IMR-90 (cell line): ENCODE data around the gene ARHGAP31. TPM values are rescaled to one million over a fixed set of nuclear protein-coding genes. Genes with fewer than 3 reads are reported as not detected.

Experiments used
- ATAC-seq: fragments of 200-7000 bp; cut with Tn5 transposase; 2 replicates; pipeline ENCODE4 v1.9.1; 2020; ENCODE audit warnings: low read depth, mild to moderate bottlenecking, moderate library complexity
- BruUV-seq: library from RNA; stranded (reverse); fragments of 400-500 nt; replicated peaks from 2 replicates; lab custom pipeline; 2021; lab: Mats Ljungman, UMichigan
- CTCF ChIA-PET: fragments of 300-600 bp; formaldehyde crosslinking; extraction: SDS; loops from one replicate; lab custom pipeline; 2021; ENCODE audit warnings: antibody characterized with exemption; lab: Yijun Ruan, JAX
- POLR2A ChIA-PET: fragments of 300-600 bp; sonication (Branson Sonifier 250); formaldehyde crosslinking; loops from one replicate; lab custom pipeline; 2022; ENCODE audit warnings: antibody characterized with exemption; ENCODE audit not compliant: unreplicated experiment; lab: Charles Lee
- DNase-seq: peaks from one replicate; pipeline ENCODE4 v3.0.0; 2013
- H2AFZ ChIP-seq: replicated peaks from 2 replicates; pipeline ENCODE3; 2013; ENCODE audit warnings: low read length, mild to moderate bottlenecking; ENCODE audit not compliant: poor library complexity
- H2AK5ac ChIP-seq: 2 replicates; pipeline ENCODE4 v1.6.1; 2013; ENCODE audit warnings: low read depth, low read length, inconsistent platforms
- H2AK9ac ChIP-seq: replicated peaks from 2 replicates; pipeline ENCODE3; 2013; ENCODE audit warnings: mild to moderate bottlenecking, low read depth, low read length, moderate library complexity; ENCODE audit not compliant: poor library complexity
- H2BK120ac ChIP-seq: 2 replicates; pipeline ENCODE4 v1.6.1; 2013; ENCODE audit warnings: low read depth, low read length, inconsistent platforms
- H2BK15ac ChIP-seq: 3 replicates; pipeline ENCODE4 v1.6.1; 2013; ENCODE audit warnings: low read depth, low read length, inconsistent platforms
- H2BK20ac ChIP-seq: 2 replicates; pipeline ENCODE4 v1.6.1; 2013; ENCODE audit warnings: low read depth, mild to moderate bottlenecking, inconsistent platforms, low read length, moderate library complexity
- H2BK5ac ChIP-seq: 2 replicates; pipeline ENCODE4 v1.6.1; 2013; ENCODE audit warnings: mild to moderate bottlenecking, low read depth, low read length, inconsistent platforms; ENCODE audit not compliant: poor library complexity, severe bottlenecking
- H3K14ac ChIP-seq: replicated peaks from 2 replicates; pipeline ENCODE4 v1.6.1; 2013; ENCODE audit warnings: low read depth, low read length, inconsistent platforms
- H3K18ac ChIP-seq: 2 replicates; pipeline ENCODE4 v1.6.1; 2013; ENCODE audit warnings: low read depth, low read length, control low read depth
- H3K23ac ChIP-seq: 2 replicates; pipeline ENCODE4 v1.6.1; 2013; ENCODE audit warnings: low read depth, low read length, inconsistent platforms
- H3K27ac ChIP-seq: 2 replicates; pipeline ENCODE4 v1.5.1; 2013; ENCODE audit warnings: mild to moderate bottlenecking, control low read depth, low read length; ENCODE audit not compliant: insufficient read depth
- H3K27me3 ChIP-seq: 2 replicates; pipeline ENCODE4 v1.6.1; 2013; ENCODE audit warnings: low read length; ENCODE audit not compliant: control insufficient read depth, insufficient read depth
- H3K36me3 ChIP-seq: 2 replicates; pipeline ENCODE4 v1.6.1; 2013; ENCODE audit warnings: low read length, mixed read lengths; ENCODE audit not compliant: control insufficient read depth, insufficient read depth
- H3K4ac ChIP-seq: 2 replicates; pipeline ENCODE4 v1.6.1; 2013; ENCODE audit warnings: low read depth, low read length, inconsistent platforms
- H3K4me1 ChIP-seq: 2 replicates; pipeline ENCODE4 v1.6.1; 2013; ENCODE audit warnings: low read length, mixed read lengths; ENCODE audit not compliant: control insufficient read depth, insufficient read depth
- H3K4me2 ChIP-seq: 2 replicates; pipeline ENCODE4 v1.6.1; 2013; ENCODE audit warnings: low read depth, mild to moderate bottlenecking, control low read depth, low read length, moderate library complexity
- H3K4me3 ChIP-seq: 2 replicates; pipeline ENCODE4 v1.5.1; 2013; ENCODE audit warnings: low read depth, mild to moderate bottlenecking, control low read depth, low read length, moderate library complexity; ENCODE audit not compliant: insufficient read depth
- H3K56ac ChIP-seq: 2 replicates; pipeline ENCODE4 v1.6.1; 2013; ENCODE audit warnings: low read length, inconsistent platforms; ENCODE audit not compliant: insufficient read depth; ENCODE audit errors: extremely low read depth
- H3K79me1 ChIP-seq, 2 experiments: 2 replicates each; pipeline ENCODE4 v1.6.1; 2013; ENCODE audit warnings: low read length in 2 of 2, inconsistent platforms in 1 of 2, low read depth in 1 of 2
- H3K9ac ChIP-seq: 2 replicates; pipeline ENCODE4 v1.6.1; 2013; ENCODE audit warnings: low read depth, low read length, control low read depth
- H3K9me1 ChIP-seq: 2 replicates; pipeline ENCODE4 v1.6.1; 2013; ENCODE audit warnings: low read length, inconsistent platforms; ENCODE audit not compliant: insufficient read depth
- H3K9me3 ChIP-seq: 2 replicates; pipeline ENCODE4 v1.6.1; 2013; ENCODE audit warnings: low read length; ENCODE audit not compliant: control insufficient read depth, insufficient read depth
- H4K20me1 ChIP-seq: 2 replicates; pipeline ENCODE4 v1.6.1; 2013; ENCODE audit warnings: low read length, inconsistent platforms; ENCODE audit not compliant: insufficient read depth
- H4K5ac ChIP-seq: 2 replicates; pipeline ENCODE4 v1.6.1; 2013; ENCODE audit warnings: mild to moderate bottlenecking, low read depth, low read length, control low read depth
- H4K8ac ChIP-seq, 2 experiments: 2 replicates each; pipeline ENCODE4 v1.6.1; 2013; ENCODE audit warnings: low read depth in 2 of 2, low read length in 2 of 2, control low read depth in 1 of 2, inconsistent platforms in 1 of 2
- H4K91ac ChIP-seq: 2 replicates; pipeline ENCODE4 v1.6.1; 2013; ENCODE audit warnings: low read depth, low read length, inconsistent platforms; ENCODE audit not compliant: insufficient read depth
- BHLHE40 ChIP-seq: fragments of 150-350 bp; IDR thresholded peaks from 2 replicates; pipeline ENCODE4 v1.6.1; 2016; ENCODE audit warnings: mild to moderate bottlenecking, low read depth, low read length
- CHD1 ChIP-seq: IDR thresholded peaks from 2 replicates; pipeline ENCODE4 v1.6.1; 2012; ENCODE audit warnings: low read depth, low read length, improper control_type of control experiment
- CTCF ChIP-seq: conservative IDR thresholded peaks from 2 replicates; pipeline ENCODE4 v1.5.1; 2012; ENCODE audit warnings: mild to moderate bottlenecking, low read depth, low read length, improper control_type of control experiment
- MXI1 ChIP-seq: IDR thresholded peaks from 2 replicates; pipeline ENCODE4 v1.6.1; 2012; ENCODE audit warnings: low read depth, mild to moderate bottlenecking, low read length, moderate library complexity, borderline replicate concordance
- POLR2A ChIP-seq: IDR thresholded peaks from 2 replicates; pipeline ENCODE4 v1.6.1; 2012; ENCODE audit warnings: mild to moderate bottlenecking, low read depth, low read length
- RCOR1 ChIP-seq: IDR thresholded peaks from 2 replicates; pipeline ENCODE4 v1.6.1; 2012; ENCODE audit warnings: mild to moderate bottlenecking, low read length, improper control_type of control experiment; ENCODE audit not compliant: insufficient replicate concordance
- RFX5 ChIP-seq: IDR thresholded peaks from 2 replicates; pipeline ENCODE4 v1.8.0; 2012; ENCODE audit warnings: low read depth, mild to moderate bottlenecking, low read length, moderate library complexity
- USF2 ChIP-seq: fragments of 150-350 bp; IDR thresholded peaks from 2 replicates; pipeline ENCODE4 v1.6.1; 2017; ENCODE audit warnings: mild to moderate bottlenecking, antibody characterized with exemption, low read length, low read depth
- WGBS, 2 experiments: methylation state at CpG; one replicate each; pipeline versions ENCODE4 v1.1.5 to v1.1.7; 2013; ENCODE audit warnings: missing lambda C conversion rate in 2 of 2; ENCODE audit not compliant: insufficient read length in 1 of 2; ENCODE audit errors: extremely low coverage in 2 of 2; 5-methylcytosine and 5-hydroxymethylcytosine counted together
- dilution Hi-C: fragments of 300-500 bp; cut with HindIII; formaldehyde crosslinking; loops from one replicate; pipeline ENCODE4 v1.14.3; 2018; ENCODE audit warnings: low sequenced_read_pairs; ENCODE audit not compliant: unreplicated experiment
- in situ Hi-C: fragments of 300-500 bp; cut with MboI; formaldehyde crosslinking; loops from 3 replicates; pipeline ENCODE4 v1.14.3; 2019; ENCODE audit warnings: low sequenced_read_pairs, inconsistent platforms, mixed read lengths
- intact Hi-C: fragments of 100-400 bp; cut with micrococcal nuclease; formaldehyde crosslinking; loops from 2 replicates; pipeline ENCODE4 v1.10.0; 2022
- polyA plus RNA-seq, 3 experiments: library from polyadenylated mRNA; depleted of rRNA; stranded (reverse); fragments of >200 nt; gene quantifications; 2 replicates each; pipeline ENCODE4 v1.2.3, GENCODE V29; 2012; ENCODE audit warnings: low replicate concordance in 1 of 3
- total RNA-seq: library from RNA; depleted of rRNA; stranded (reverse); fragments of >200 nt; gene quantifications from 2 replicates; pipeline ENCODE4 v1.2.3, GENCODE V29; 2012

The ARHGAP31 gene
- total and polyA plus RNA-seq, 2 of the 4 experiments (the other 2 are of a cell fraction), result 6.6 to 7.7 TPM

- WGBS, 2 experiments, result no CpG with 5 or more reads among the region's 5 CpGs
- Histone ChIP-seq H4K91ac (no peak overlapping the region), H3K56ac (no peak overlapping the region), H3K9me1 (peaks cover 3% of the 10 kb centered on the region; the same call in 1 of the 2 replicates), H3K9ac (no peak overlapping the region), H3K27me3 (no peaks in the 10 kb centered on the region), H3K14ac (no peak overlapping the region), H3K4ac (no peak overlapping the region), H2BK5ac (no peak overlapping the region), H2AK5ac (no peak overlapping the region), H3K4me1 (no peaks in the 10 kb centered on the region), H2BK15ac (no peak overlapping the region), H2AK9ac (no peak overlapping the region), H2AFZ (no peak overlapping the region), H3K9me3 (no peaks in the 10 kb centered on the region), H3K36me3 (peaks cover 17% of the 10 kb centered on the region), H3K23ac (no peak overlapping the region), H3K79me1 (peaks cover 2 to 3% of the 10 kb centered on the region in 2 experiments; a peak in 1 of 4 replicates), H3K4me3 (no peak overlapping the region), H2BK120ac (no peak overlapping the region), H3K27ac (no peak overlapping the region), H3K18ac (no peak overlapping the region), H3K4me2 (no peak overlapping the region), H2BK20ac (no peak overlapping the region), H4K5ac (no peak overlapping the region), H4K8ac (no peak overlapping the region), H4K20me1 (no peaks in the 10 kb centered on the region)
- intact Hi-C loops, result no loop called here
- TF ChIP-seq RFX5 (no peak), BHLHE40 (no peak), CHD1 (no peak), USF2 (no peak), CTCF (no peak), POLR2A (no peak), RCOR1 (no peak), MXI1 (no peak)
- ChIA-PET CTCF (interaction anchor here (0.6 kb wide), 1 partner anchor 31 kb away, joined by 3 read pairs; no protein-coding TSS in a partner anchor), POLR2A (no interaction called here)
- BruUV-seq, result no TSS peak
- DNase-seq (no peak), ATAC-seq (no peak)
- in situ Hi-C loops, result no loop called here
- dilution Hi-C loops, result no loop called here
These were observed 106.3 kb downstream of the ARHGAP31 start for GRCh38 chr3:119400466-119400865.
